ENCODE data around the gene HELB. TPM values are rescaled to one million over a fixed set of nuclear protein-coding genes. Genes with fewer than 3 reads are reported as not detected.
A peak's percentile ranks its signal among the peaks of the same experiment; 100 is the strongest.
"Not testable (repeated sequence)": the region's sequence is repeated elsewhere in the genome, so short reads cannot be mapped to it uniquely, and the experiment has no call there.

HELB gene
- polyA plus RNA-seq, 1 experiment, result 0.61 TPM

GRCh38 chr12:66297080-66297479, 5.2 kb upstream of the HELB start:
- TF ChIP-seq, protein P1, sequence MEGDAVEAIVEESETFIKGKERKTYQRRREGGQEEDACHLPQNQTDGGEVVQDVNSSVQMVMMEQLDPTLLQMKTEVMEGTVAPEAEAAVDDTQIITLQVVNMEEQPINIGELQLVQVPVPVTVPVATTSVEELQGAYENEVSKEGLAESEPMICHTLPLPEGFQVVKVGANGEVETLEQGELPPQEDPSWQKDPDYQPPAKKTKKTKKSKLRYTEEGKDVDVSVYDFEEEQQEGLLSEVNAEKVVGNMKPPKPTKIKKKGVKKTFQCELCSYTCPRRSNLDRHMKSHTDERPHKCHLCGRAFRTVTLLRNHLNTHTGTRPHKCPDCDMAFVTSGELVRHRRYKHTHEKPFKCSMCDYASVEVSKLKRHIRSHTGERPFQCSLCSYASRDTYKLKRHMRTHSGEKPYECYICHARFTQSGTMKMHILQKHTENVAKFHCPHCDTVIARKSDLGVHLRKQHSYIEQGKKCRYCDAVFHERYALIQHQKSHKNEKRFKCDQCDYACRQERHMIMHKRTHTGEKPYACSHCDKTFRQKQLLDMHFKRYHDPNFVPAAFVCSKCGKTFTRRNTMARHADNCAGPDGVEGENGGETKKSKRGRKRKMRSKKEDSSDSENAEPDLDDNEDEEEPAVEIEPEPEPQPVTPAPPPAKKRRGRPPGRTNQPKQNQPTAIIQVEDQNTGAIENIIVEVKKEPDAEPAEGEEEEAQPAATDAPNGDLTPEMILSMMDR (IDR thresholded peaks at IDR 0.05; ENCODE audit: insufficient read depth, low read depth, low read length), result no peak
- POLR2A ChIA-PET, result no interaction called here
- no peak for DNase-seq (ENCODE audit: low read depth)
- Histone ChIP-seq H3K36me3 (ENCODE audit: control insufficient read depth, insufficient read depth, low read length) (no peaks in the 10 kb centered on the region), H3K27me3 (ENCODE audit: control insufficient read depth, insufficient read depth, low read length) (peaks cover 13% of the 10 kb centered on the region), H3K4me3 (ENCODE audit: low read depth, low read length) (no peak overlapping the region)
- CTCF ChIA-PET, result no interaction called here

- TF ChIP-seq, protein P1 (IDR thresholded peaks at IDR 0.05; ENCODE audit: insufficient read depth, low read depth, low read length), result no peak
- ChIA-PET POLR2A (no interaction called here), CTCF (no interaction called here)
- no peak for DNase-seq (ENCODE audit: low read depth)
- Histone ChIP-seq H3K27me3 (ENCODE audit: control insufficient read depth, insufficient read depth, low read length) (peaks cover 13% of the 10 kb centered on the region), H3K36me3 (ENCODE audit: control insufficient read depth, insufficient read depth, low read length) (no peaks in the 10 kb centered on the region), H3K4me3 (ENCODE audit: low read depth, low read length) (no peak overlapping the region)
These were observed 4.4 kb upstream of the HELB start for GRCh38 chr12:66297923-66298322.

DNA sequence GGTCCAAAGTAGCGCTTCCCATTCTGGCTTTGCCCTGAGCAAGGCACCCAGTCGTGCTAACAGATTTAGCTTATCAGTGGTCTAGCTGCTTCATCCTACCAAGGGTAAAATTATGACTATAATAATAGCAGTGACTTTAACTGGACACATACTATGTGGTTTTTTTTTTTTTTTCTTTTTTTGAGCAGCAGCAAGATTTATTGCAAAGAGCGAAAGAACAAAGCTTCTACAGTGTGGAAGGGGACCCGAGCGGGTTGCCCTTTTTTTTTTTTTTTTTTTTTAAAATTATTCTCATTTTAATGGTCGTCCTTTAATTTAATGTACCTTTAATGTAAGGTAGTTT, 505 bp downstream of the HELB start:
- TF ChIP-seq, protein P1 (IDR thresholded peaks at IDR 0.05; ENCODE audit: insufficient read depth, low read depth, low read length), result no peak
- ChIA-PET CTCF (interaction anchor here (0.6 to 1.9 kb wide), 6 partner anchors 11 to 157 kb away, joined by 3 to 6 read pairs (median 3); no protein-coding TSS in a partner anchor), POLR2A (no interaction called here)
- H3K27me3 ChIP-seq (ENCODE audit: control insufficient read depth, insufficient read depth, low read length), result peaks cover 11% of the 10 kb centered on the region
- no peaks in the 10 kb centered on the region; the same call in 1 of the 2 replicates for H3K36me3 ChIP-seq (ENCODE audit: control insufficient read depth, insufficient read depth, low read length)
- no peak for DNase-seq (ENCODE audit: low read depth)
- H3K4me3 ChIP-seq (ENCODE audit: low read depth, low read length), result peak overlapping the region; percentile 58

DNA sequence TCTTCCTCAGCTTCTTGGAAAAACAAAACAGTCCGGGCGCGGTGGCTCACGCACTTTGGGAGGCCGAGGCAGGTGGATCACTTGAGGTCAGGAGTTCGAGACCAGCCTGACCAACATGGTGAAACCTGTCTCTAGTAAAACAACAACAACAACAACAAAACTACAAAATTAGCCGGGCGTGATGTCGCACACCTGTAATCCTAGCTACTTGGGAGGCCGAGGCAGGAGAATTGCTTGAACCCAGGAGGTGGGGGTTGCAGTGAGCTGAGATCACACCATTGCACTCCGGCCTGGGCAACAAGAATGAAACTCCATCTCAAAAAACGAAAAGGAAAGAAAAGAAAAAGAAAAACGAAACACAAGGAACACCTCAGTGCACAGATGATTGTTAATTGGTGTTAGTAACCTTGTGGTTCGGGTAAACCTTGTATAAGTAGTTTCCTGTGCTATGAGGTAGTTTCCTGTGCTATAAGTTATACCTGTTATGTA, 1.1 kb downstream of the HELB start:
- H3K4me3 ChIP-seq (ENCODE audit: low read depth, low read length); POLR2A ChIA-PET: not testable (repeated sequence)
- CTCF ChIA-PET, result interaction anchor here (0.6 to 1.9 kb wide), 6 partner anchors 10 to 158 kb away, joined by 3 to 6 read pairs (median 3); no protein-coding TSS in a partner anchor

GRCh38 chr12:66304296-66304900, 2.1 kb downstream of the HELB start:
- ChIA-PET POLR2A (interaction anchor here (0.7 kb wide), 1 partner anchor 197 kb away, joined by 4 read pairs; no protein-coding TSS in a partner anchor), CTCF (no interaction called here)
- TF ChIP-seq, protein P1 (IDR thresholded peaks at IDR 0.05; ENCODE audit: insufficient read depth, low read depth, low read length), result no peak
- Histone ChIP-seq H3K27me3 (ENCODE audit: control insufficient read depth, insufficient read depth, low read length) (peaks cover 7% of the 10 kb centered on the region; the same call in 1 of the 2 replicates), H3K36me3 (ENCODE audit: control insufficient read depth, insufficient read depth, low read length) (no peaks in the 10 kb centered on the region; the same call in 1 of the 2 replicates), H3K4me3 (ENCODE audit: low read depth, low read length) (no peak overlapping the region)
- DNase-seq (ENCODE audit: low read depth), result no peak

More for the DNA sequence above, 1.1 kb downstream of the HELB start:
- DNase-seq (ENCODE audit: low read depth); H3K36me3 ChIP-seq (ENCODE audit: control insufficient read depth, insufficient read depth, low read length): not testable (repeated sequence)
- peaks cover 11% of the 10 kb centered on the region for H3K27me3 ChIP-seq (ENCODE audit: control insufficient read depth, insufficient read depth, low read length)

GRCh38 chr12:66309606-66310005, 7.3 kb downstream of the HELB start:
- ChIA-PET CTCF (no interaction called here), POLR2A (no interaction called here)
- no peaks in the 10 kb centered on the region for H3K27me3 ChIP-seq (ENCODE audit: control insufficient read depth, insufficient read depth, low read length)
- DNase-seq (ENCODE audit: low read depth), result no peak
- H3K4me3 ChIP-seq (ENCODE audit: low read depth, low read length), result no peak overlapping the region
- TF ChIP-seq, protein P1 (IDR thresholded peaks at IDR 0.05; ENCODE audit: insufficient read depth, low read depth, low read length), result no peak
- peaks cover 1% of the 10 kb centered on the region; the same call in 1 of the 2 replicates for H3K36me3 ChIP-seq (ENCODE audit: control insufficient read depth, insufficient read depth, low read length)

All from BJ (cell line).